GM12878 (cell line): Measurements from ENCODE around the gene ZNF75A. TPM values are rescaled to one million over a fixed set of nuclear protein-coding genes. Genes with fewer than 3 reads are reported as not detected.

Experiments used
- BMI1 ChIP-seq: fragments of 450-650 bp; IDR thresholded peaks from 2 replicates; pipeline ENCODE4 v1.6.1; 2016; ENCODE audit warnings: mild to moderate bottlenecking, moderate library complexity, borderline replicate concordance
- CUX1 ChIP-seq: IDR thresholded peaks from 2 replicates; pipeline ENCODE4 v1.6.1; 2012; ENCODE audit warnings: improper control_type of control experiment, low read depth, low read length; ENCODE audit not compliant: insufficient replicate concordance
- E2F8 ChIP-seq: fragments of 450-650 bp; IDR thresholded peaks from 2 replicates; pipeline ENCODE4 v1.6.1; 2018; ENCODE audit warnings: mild to moderate bottlenecking, low read depth, moderate library complexity; ENCODE audit not compliant: partially characterized antibody
- ESRRA ChIP-seq: IDR thresholded peaks from 2 replicates; pipeline ENCODE4 v1.6.1; 2012; ENCODE audit warnings: mild to moderate bottlenecking, low read length, improper control_type of control experiment
- FOS ChIP-seq: IDR thresholded peaks from 3 replicates; pipeline ENCODE4 v1.6.1; 2011; ENCODE audit warnings: borderline replicate concordance; ENCODE audit not compliant: insufficient read length; ENCODE audit errors: extremely low read depth
- IRF3 ChIP-seq: fragments of 450-650 bp; IDR thresholded peaks from 2 replicates; pipeline ENCODE4 v1.6.1; 2014; ENCODE audit warnings: mild to moderate bottlenecking
- JUNB ChIP-seq: IDR thresholded peaks from 2 replicates; pipeline ENCODE4 v1.6.1; 2016; ENCODE audit warnings: antibody characterized with exemption, mild to moderate bottlenecking
- MEF2A ChIP-seq: IDR thresholded peaks from 2 replicates; pipeline ENCODE4 v1.6.1; 2011; ENCODE audit warnings: low read depth, mild to moderate bottlenecking, low read length, moderate library complexity; ENCODE audit not compliant: insufficient read depth
- MEF2B ChIP-seq: fragments of 450-650 bp; IDR thresholded peaks from 2 replicates; pipeline ENCODE4 v1.6.1; 2018; ENCODE audit warnings: mild to moderate bottlenecking, moderate library complexity; ENCODE audit not compliant: partially characterized antibody, poor library complexity, severe bottlenecking
- MXI1 ChIP-seq: fragments of 150-350 bp; IDR thresholded peaks from 2 replicates; pipeline ENCODE4 v1.6.1; 2011; ENCODE audit warnings: low read depth, mild to moderate bottlenecking, inconsistent platforms, low read length, improper control_type of control experiment
- NFXL1 ChIP-seq: fragments of 450-650 bp; IDR thresholded peaks from 2 replicates; pipeline ENCODE4 v1.6.1; 2017; ENCODE audit warnings: antibody characterized with exemption, mild to moderate bottlenecking, borderline replicate concordance
- NR2C1 ChIP-seq: fragments of 450-650 bp; IDR thresholded peaks from 2 replicates; pipeline ENCODE4 v1.6.1; 2017; ENCODE audit warnings: antibody characterized with exemption, mild to moderate bottlenecking, moderate library complexity
- SMAD1 ChIP-seq: fragments of 450-650 bp; IDR thresholded peaks from 2 replicates; pipeline ENCODE4 v1.6.1; 2018; ENCODE audit warnings: mild to moderate bottlenecking, low read depth; ENCODE audit not compliant: partially characterized antibody
- SMC3 ChIP-seq: IDR thresholded peaks from 2 replicates; pipeline ENCODE4 v1.6.1; 2011; ENCODE audit warnings: low read length, improper control_type of control experiment, borderline replicate concordance
- TCF7 ChIP-seq: IDR thresholded peaks from 2 replicates; pipeline ENCODE4 v1.6.1; 2014; ENCODE audit warnings: antibody characterized with exemption, borderline replicate concordance
- polyA plus RNA-seq, 11 experiments: library from polyadenylated mRNA; depleted of rRNA in 4 of 11; unstranded in 6 of 11; stranded (reverse) in 5 of 11; fragments of >200 nt; fragmentation: Nextera tagmentation in 4 of 11; fragmentation: Illumina TruSeq in 1 of 11; extraction: Ambion mirVana in 4 of 11; extraction: Trizol in 1 of 11; gene quantifications; 1 replicate in 1 of 11; 2 replicates in 10 of 11; pipeline versions ENCODE4 v1.2.1 to v1.2.3, GENCODE V29; 2011 to 2016; ENCODE audit warnings: inconsistent platforms in 2 of 11, missing spikeins in 2 of 11, low read depth in 1 of 11
- total RNA-seq, 4 experiments: library from RNA; depleted of rRNA in 3 of 4; stranded (reverse); fragments of >200 nt in 3 of 4; fragmentation: Illumina TruSeq in 1 of 4; extraction: Trizol in 1 of 4; gene quantifications; 2 replicates each; pipeline versions ENCODE4 v1.2.1 to v1.2.3, GENCODE V29; 2013 to 2021

ZNF75A gene
- total and polyA plus RNA-seq, 10 of the 15 experiments (the other 5 are each of a cell fraction or from before 2014, with no cell fraction given) = 7.4 to 21.2 (median 16.1) TPM

GRCh38 chr16:3282730-3283542, 22.4 kb upstream of the ZNF75A start, which contains the start of gene ZNF263 (continued):
- TF ChIP-seq IRF3 (peak; percentile 16), SMAD1 (peak; percentile 70), NR2C1 (peak; percentile 93), SMC3 (no peak), BMI1 (no peak), MXI1 (peak; percentile 93), CUX1 (no peak), NFXL1 (no peak), MEF2B (peak; percentile 34), ESRRA (0 out of 2 replicates have a peak, but pooled peaks have one; percentile 36), TCF7 (no peak), JUNB (no peak), E2F8 (peak; percentile 82), MEF2A (0 out of 2 replicates have a peak, but pooled peaks have one; percentile 4), FOS (no peak)
